ENCODE data around the gene PRSS21.

- TF ChIP-seq, protein P1, sequence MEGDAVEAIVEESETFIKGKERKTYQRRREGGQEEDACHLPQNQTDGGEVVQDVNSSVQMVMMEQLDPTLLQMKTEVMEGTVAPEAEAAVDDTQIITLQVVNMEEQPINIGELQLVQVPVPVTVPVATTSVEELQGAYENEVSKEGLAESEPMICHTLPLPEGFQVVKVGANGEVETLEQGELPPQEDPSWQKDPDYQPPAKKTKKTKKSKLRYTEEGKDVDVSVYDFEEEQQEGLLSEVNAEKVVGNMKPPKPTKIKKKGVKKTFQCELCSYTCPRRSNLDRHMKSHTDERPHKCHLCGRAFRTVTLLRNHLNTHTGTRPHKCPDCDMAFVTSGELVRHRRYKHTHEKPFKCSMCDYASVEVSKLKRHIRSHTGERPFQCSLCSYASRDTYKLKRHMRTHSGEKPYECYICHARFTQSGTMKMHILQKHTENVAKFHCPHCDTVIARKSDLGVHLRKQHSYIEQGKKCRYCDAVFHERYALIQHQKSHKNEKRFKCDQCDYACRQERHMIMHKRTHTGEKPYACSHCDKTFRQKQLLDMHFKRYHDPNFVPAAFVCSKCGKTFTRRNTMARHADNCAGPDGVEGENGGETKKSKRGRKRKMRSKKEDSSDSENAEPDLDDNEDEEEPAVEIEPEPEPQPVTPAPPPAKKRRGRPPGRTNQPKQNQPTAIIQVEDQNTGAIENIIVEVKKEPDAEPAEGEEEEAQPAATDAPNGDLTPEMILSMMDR (IDR thresholded peaks at IDR 0.05) = no peak
- TF ChIP-seq POLR2A (IDR thresholded peaks at IDR 0.05) = no peak
- no peak for TF ChIP-seq POLR2AphosphoS5 (IDR thresholded peaks at IDR 0.05)
These were observed 1.7 kb upstream of the PRSS21 start for GRCh38 chr16:2815299-2815771.
